ENCODE results near the gene ANKRD1. TPM values are rescaled to one million over a fixed set of nuclear protein-coding genes. Genes with fewer than 3 reads are reported as not detected.

Gene ANKRD1
- 749 and 785 TPM in 2 replicates for total RNA-seq

DNA sequence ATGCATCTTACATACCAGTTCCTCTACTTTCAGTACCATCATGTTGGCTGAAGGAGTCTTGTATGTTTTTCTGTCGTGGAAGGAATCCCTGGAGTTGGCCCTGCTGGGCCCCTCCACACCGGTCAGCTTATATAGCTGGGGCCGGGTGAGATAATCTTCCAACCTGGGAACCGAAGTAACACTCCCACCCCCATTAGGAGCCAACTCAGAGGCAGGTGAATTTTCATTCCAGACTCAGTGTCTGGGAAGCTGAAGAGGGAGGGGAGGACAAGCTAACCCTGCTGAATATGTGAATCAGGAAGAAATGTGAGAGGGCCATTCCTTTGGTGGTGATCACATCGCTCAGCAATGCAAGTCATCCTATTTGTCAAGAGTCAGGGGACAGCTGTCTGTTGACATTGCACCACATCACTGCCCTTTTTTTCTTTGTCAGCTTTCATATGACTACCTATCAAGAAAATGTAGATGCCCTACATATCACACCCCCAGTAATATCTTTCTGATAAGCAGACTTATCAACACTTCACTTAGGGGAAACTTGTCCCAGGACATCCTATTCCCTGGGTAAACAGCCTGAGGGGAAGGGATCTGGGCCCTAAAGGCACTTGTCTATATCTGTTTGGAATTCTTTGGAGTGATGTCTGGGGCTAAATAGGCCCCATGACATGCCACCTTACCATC, at the start of gene ANKRD1:
Gene ANKRD1, minus strand, starts transcription at position 102 of the 681 bp plus-strand sequence. Its CDS starts 60 bp downstream, at position 42.

DNA sequence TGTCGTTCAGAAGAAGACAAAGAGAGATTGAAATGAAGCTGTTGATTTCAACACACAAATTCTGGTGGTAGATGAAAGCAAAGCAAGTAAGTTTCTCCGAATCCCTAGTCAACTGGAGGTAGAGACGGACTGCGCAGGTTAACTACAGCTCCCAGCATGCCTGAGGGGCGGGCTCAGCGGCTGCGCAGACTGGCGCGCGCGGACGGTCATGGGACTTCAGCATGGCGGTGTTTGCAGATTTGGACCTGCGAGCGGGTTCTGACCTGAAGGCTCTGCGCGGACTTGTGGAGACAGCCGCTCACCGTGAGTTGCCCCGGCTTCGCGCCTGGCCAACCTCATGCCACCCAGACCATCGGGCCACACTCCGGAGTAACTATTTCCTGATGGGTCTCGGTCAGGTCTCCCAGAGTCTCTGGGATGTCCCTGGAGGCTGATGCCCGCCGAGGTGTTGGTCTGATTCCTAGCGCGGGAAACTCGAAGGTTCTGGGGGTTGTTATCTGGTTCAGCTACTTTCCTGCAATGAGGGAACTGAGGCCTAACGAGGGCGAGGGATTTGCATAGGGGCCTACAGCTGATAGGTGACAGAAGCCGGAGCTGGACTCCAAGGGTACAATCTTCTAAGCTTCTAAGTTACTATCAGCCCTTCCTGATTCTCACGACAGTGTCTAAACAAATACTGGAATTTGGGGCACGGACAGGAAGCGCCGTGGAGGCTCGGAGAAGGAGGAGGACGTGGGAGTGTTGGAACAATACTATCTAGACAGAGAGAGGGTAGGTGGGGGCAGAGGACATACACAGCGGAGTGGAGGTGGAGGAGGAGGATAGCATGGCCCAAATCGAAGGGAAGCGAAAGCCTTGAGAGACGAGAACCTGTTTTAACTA, 48.9 kb downstream of the ANKRD1 start, which contains the start of gene RPP30:
Gene RPP30, plus strand, starts transcription at position 209 of the 882 bp plus-strand sequence. Its CDS starts 13 bp downstream, at position 222.

Other genes starting within 250 kb of the ANKRD1 start
- gene HTR7, start 63.0 kb downstream of the ANKRD1 start, total RNA-seq = not detected in 2 replicates
- 52.4 and 59.7 TPM in 2 replicates for gene RPP30, start 49.1 kb downstream of the ANKRD1 start, total RNA-seq